H1 (cell line): ENCODE results near the gene HS2ST1.

Experiments used
- CEBPB ChIP-seq: IDR thresholded peaks from 2 replicates; pipeline ENCODE4 v1.6.1; 2012; ENCODE audit warnings: low read depth, low read length
- TBP ChIP-seq: IDR thresholded peaks from 2 replicates; pipeline ENCODE4 v1.6.1; 2011; ENCODE audit warnings: low read depth, low read length, improper control_type of control experiment

DNA sequence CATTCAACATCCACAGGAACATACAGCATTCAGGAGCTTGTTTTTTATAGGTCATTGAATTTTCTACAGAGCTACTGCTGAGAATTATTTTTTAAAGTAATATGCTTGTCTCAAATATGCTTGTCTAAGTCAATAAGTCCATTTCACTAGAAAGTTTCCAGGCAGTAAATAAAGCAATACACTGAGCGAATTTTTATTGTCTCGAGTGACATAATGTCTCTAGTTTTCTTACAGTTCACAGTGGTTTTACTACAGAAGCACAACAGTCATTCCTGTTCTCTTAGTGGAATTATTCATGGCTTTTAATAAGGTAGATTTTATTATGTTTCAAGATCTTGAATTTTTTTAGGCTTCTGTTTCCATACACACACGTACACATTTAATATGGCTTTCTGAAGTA lies 83.8 kb downstream of the HS2ST1 start:
- TF ChIP-seq CEBPB: no peak
- no peak for TF ChIP-seq TBP
